Endothelial cell (in vitro differentiated cells): ENCODE data around the gene WDR7. TPM values are rescaled to one million over a fixed set of nuclear protein-coding genes. Genes with fewer than 3 reads are reported as not detected.

Source experiments
- DNase-seq: peaks from one replicate; pipeline ENCODE4 v3.0.0; 2021; ENCODE audit warnings: low spot score
- H3K27ac Mint-ChIP-seq: one replicate; pipeline ENCODE4 v1.8.0; 2021; ENCODE audit warnings: mixed read lengths, inconsistent platforms; ENCODE audit not compliant: unreplicated experiment
- H3K27me3 Mint-ChIP-seq: one replicate; pipeline ENCODE4 v1.8.0; 2021; ENCODE audit warnings: mild to moderate bottlenecking, moderate library complexity, mixed read lengths, inconsistent platforms; ENCODE audit not compliant: unreplicated experiment
- H3K36me3 Mint-ChIP-seq: one replicate; pipeline ENCODE4 v1.8.0; 2021; ENCODE audit warnings: mild to moderate bottlenecking, low read depth, mixed read lengths, inconsistent platforms; ENCODE audit not compliant: unreplicated experiment
- H3K4me1 Mint-ChIP-seq: one replicate; pipeline ENCODE4 v1.8.0; 2021; ENCODE audit warnings: mild to moderate bottlenecking, mixed read lengths, inconsistent platforms; ENCODE audit not compliant: unreplicated experiment
- H3K4me3 Mint-ChIP-seq: one replicate; pipeline ENCODE4 v1.8.0; 2021; ENCODE audit warnings: mild to moderate bottlenecking, mixed read lengths, inconsistent platforms; ENCODE audit not compliant: unreplicated experiment
- H3K9me3 Mint-ChIP-seq: one replicate; pipeline ENCODE4 v1.8.0; 2021; ENCODE audit warnings: mixed read lengths, inconsistent platforms; ENCODE audit not compliant: unreplicated experiment
- total RNA-seq: library from RNA; stranded (reverse); fragmentation: NEBNext Ultra II Directional; extraction: Animal tissue kit (Norgen Biotek cat#: 25700); gene quantifications from one replicate; pipeline ENCODE4 v1.2.1, GENCODE V29; 2021; ENCODE audit not compliant: unreplicated experiment
- TF ChIP-seq, protein P1 (sequence below): fragments of 200-600 bp; sonication (generic); IDR thresholded peaks from one replicate; pipeline ENCODE4 v1.5.0; 2021; ENCODE audit warnings: antibody characterized with exemption; ENCODE audit not compliant: unreplicated experiment

WDR7 gene
- total RNA-seq, 1 donor from 2014 or later: 42.0 TPM

GRCh38 chr18:57008001-57008686 is 357.0 kb downstream of the WDR7 start:
- peak overlapping the region; percentile 5 for H3K27ac Mint-ChIP-seq
- DNase-seq: no peak
- H3K4me1 Mint-ChIP-seq: peaks cover 11% of the 10 kb centered on the region
- no peaks in the 10 kb centered on the region for H3K27me3 Mint-ChIP-seq
- H3K9me3 Mint-ChIP-seq: no peaks in the 10 kb centered on the region
- TF ChIP-seq, protein P1, sequence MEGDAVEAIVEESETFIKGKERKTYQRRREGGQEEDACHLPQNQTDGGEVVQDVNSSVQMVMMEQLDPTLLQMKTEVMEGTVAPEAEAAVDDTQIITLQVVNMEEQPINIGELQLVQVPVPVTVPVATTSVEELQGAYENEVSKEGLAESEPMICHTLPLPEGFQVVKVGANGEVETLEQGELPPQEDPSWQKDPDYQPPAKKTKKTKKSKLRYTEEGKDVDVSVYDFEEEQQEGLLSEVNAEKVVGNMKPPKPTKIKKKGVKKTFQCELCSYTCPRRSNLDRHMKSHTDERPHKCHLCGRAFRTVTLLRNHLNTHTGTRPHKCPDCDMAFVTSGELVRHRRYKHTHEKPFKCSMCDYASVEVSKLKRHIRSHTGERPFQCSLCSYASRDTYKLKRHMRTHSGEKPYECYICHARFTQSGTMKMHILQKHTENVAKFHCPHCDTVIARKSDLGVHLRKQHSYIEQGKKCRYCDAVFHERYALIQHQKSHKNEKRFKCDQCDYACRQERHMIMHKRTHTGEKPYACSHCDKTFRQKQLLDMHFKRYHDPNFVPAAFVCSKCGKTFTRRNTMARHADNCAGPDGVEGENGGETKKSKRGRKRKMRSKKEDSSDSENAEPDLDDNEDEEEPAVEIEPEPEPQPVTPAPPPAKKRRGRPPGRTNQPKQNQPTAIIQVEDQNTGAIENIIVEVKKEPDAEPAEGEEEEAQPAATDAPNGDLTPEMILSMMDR: no peak
- H3K4me3 Mint-ChIP-seq: no peak overlapping the region
- H3K36me3 Mint-ChIP-seq: no peaks in the 10 kb centered on the region

DNA sequence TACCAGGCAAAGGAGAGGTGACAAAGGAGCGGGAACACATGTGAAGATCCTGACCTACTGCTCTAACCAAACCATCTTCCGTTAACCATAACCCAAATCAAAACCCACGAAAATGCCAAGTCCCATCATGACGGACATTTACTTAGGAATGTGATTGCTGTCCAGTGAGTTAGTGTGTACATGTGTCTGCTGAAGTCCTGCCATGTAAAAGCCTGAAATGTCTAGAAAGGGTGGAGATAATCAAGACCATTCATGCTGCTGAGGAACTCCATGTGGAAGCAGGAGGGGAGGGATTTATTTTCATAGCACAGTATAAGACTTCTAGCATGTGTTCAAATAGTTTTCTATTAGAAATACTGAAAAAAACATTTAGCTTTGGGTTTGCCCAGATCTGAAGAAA is 358.7 kb downstream of the WDR7 start:
- TF ChIP-seq, protein P1: no peak
- Mint-ChIP-seq H3K27ac (no peak overlapping the region), H3K9me3 (no peaks in the 10 kb centered on the region)

GRCh38 chr18:57014772-57015413 is 363.7 kb downstream of the WDR7 start:
- no peak overlapping the region for H3K4me3 Mint-ChIP-seq
- TF ChIP-seq, protein P1: no peak
- H3K4me1 Mint-ChIP-seq: no peaks in the 10 kb centered on the region
- no peaks in the 10 kb centered on the region for H3K27me3 Mint-ChIP-seq
- no peak overlapping the region for H3K27ac Mint-ChIP-seq
- no peaks in the 10 kb centered on the region for H3K36me3 Mint-ChIP-seq
- no peak for DNase-seq
- H3K9me3 Mint-ChIP-seq: no peaks in the 10 kb centered on the region

More for the DNA sequence above, 358.7 kb downstream of the WDR7 start:
- no peak for DNase-seq
- Mint-ChIP-seq H3K4me3 (no peak overlapping the region), H3K27me3 (no peaks in the 10 kb centered on the region), H3K36me3 (no peaks in the 10 kb centered on the region), H3K4me1 (peaks cover 11% of the 10 kb centered on the region)

- no peak for DNase-seq
- Mint-ChIP-seq H3K27ac (no peak overlapping the region), H3K4me1 (no peaks in the 10 kb centered on the region), H3K4me3 (no peak overlapping the region), H3K9me3 (no peaks in the 10 kb centered on the region), H3K27me3 (no peaks in the 10 kb centered on the region), H3K36me3 (no peaks in the 10 kb centered on the region)
- TF ChIP-seq, protein P1: no peak
Measured at GRCh38 chr18:57015451-57015850, 364.3 kb downstream of the WDR7 start.

DNA sequence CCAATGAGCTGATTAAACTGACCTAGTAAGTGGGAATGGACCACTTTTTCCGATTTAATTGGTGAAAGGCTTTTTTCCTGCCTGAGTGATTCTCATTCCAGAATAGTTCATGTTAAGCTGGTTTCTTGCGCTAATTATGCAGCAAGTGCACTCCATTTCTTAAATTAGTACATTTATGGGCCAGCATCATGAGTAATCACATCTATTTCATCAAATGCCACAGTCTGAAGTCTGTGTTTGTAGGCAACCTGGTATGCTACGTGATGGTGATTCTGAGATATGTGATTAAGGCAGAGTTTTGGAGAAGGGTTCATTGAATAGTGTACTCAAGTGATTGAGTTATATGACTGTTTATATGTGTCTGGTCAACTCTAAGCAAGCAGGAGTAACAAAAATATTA is 367.7 kb downstream of the WDR7 start:
- Mint-ChIP-seq H3K27me3 (peaks cover 2% of the 10 kb centered on the region), H3K4me3 (no peak overlapping the region), H3K4me1 (peaks cover 5% of the 10 kb centered on the region), H3K27ac (no peak overlapping the region), H3K36me3 (peaks cover 3% of the 10 kb centered on the region), H3K9me3 (no peaks in the 10 kb centered on the region)
- TF ChIP-seq, protein P1: no peak
- no peak for DNase-seq
